SK-N-SH (cell line): Measurements from ENCODE around the gene CACNA1A. TPM values are rescaled to one million over a fixed set of nuclear protein-coding genes. Genes with fewer than 3 reads are reported as not detected.

Experiments
- CTCF ChIA-PET: fragments of 300-600, 350-600 bp; formaldehyde crosslinking; extraction: SDS; loops from one replicate; lab custom pipeline; 2021; lab: Yijun Ruan, JAX
- POLR2A ChIA-PET: fragments of 350-600 bp; sonication (Branson Sonifier 250); formaldehyde crosslinking; extraction: SDS; loops from one replicate; lab custom pipeline; 2020; ENCODE audit warnings: antibody characterized with exemption, inconsistent platforms; lab: Yijun Ruan, JAX
- DNase-seq: peaks from one replicate; pipeline ENCODE4 v3.0.0; 2012
- H2AFZ ChIP-seq: fragments of 200-600 bp; sonication (generic); 2 replicates; pipeline ENCODE4 v1.8.1; 2016; ENCODE audit warnings: antibody characterized with exemption, mild to moderate bottlenecking, low read depth
- H3F3A ChIP-seq: fragments of 200-600 bp; sonication (generic); replicated peaks from 2 replicates; pipeline ENCODE3; 2016; ENCODE audit warnings: antibody characterized with exemption, mild to moderate bottlenecking; ENCODE audit not compliant: insufficient read depth
- H3K27ac ChIP-seq, 2 experiments: fragments of 200-500 bp in 1 of 2; fragments of 200-600 bp in 1 of 2; sonication (Bioruptor generic) in 1 of 2; sonication (generic), shearing (Covaris generic) in 1 of 2; 2 replicates each; pipeline versions ENCODE4 v1.5.1 to v1.6.1; 2014 to 2016; ENCODE audit warnings: low read depth in 2 of 2, inconsistent platforms in 1 of 2, low read length in 1 of 2, mild to moderate bottlenecking in 1 of 2, mixed read lengths in 1 of 2
- H3K27me3 ChIP-seq: fragments of 200-600 bp; sonication (generic), shearing (Covaris generic); 2 replicates; pipeline ENCODE4 v1.6.1; 2016; ENCODE audit warnings: mixed run types; ENCODE audit not compliant: insufficient read depth
- H3K36me3 ChIP-seq, 2 experiments: fragments of 200-500 bp in 1 of 2; fragments of 200-600 bp in 1 of 2; sonication (Bioruptor generic) in 1 of 2; sonication (generic) in 1 of 2; replicated peaks in 1 of 2; 2 replicates each; pipeline versions ENCODE3 to v1.5.1; 2014 to 2016; ENCODE audit warnings: low read length in 1 of 2, mild to moderate bottlenecking in 1 of 2; ENCODE audit not compliant: insufficient read depth in 2 of 2, control insufficient read depth in 1 of 2
- H3K4me1 ChIP-seq, 2 experiments: fragments of 200-500 bp in 1 of 2; fragments of 200-600 bp in 1 of 2; sonication (Bioruptor generic) in 1 of 2; sonication (generic), shearing (Covaris generic) in 1 of 2; 2 replicates each; pipeline versions ENCODE4 v1.5.1 to v1.6.1; 2014 to 2016; ENCODE audit warnings: low read depth in 1 of 2, low read length in 1 of 2, mixed run types in 1 of 2; ENCODE audit not compliant: insufficient read depth in 2 of 2, control insufficient read depth in 1 of 2
- H3K4me2 ChIP-seq: fragments of 200-600 bp; sonication (generic), shearing (Covaris generic); 2 replicates; pipeline ENCODE4 v1.6.1; 2017; ENCODE audit warnings: mixed run types
- H3K4me3 ChIP-seq, 2 experiments: fragments of 200-500 bp in 1 of 2; fragments of 200-600 bp in 1 of 2; sonication (Bioruptor generic) in 1 of 2; sonication (generic), shearing (Covaris generic) in 1 of 2; 2 replicates each; pipeline versions ENCODE4 v1.5.1 to v1.8.1; 2014 to 2016; ENCODE audit warnings: low read depth in 2 of 2, inconsistent platforms in 1 of 2, low read length in 1 of 2, mild to moderate bottlenecking in 1 of 2, mixed read lengths in 1 of 2, moderate library complexity in 1 of 2
- H3K79me2 ChIP-seq: fragments of 200-600 bp; sonication (generic); 2 replicates; pipeline ENCODE4 v1.8.1; 2017; ENCODE audit warnings: mild to moderate bottlenecking; ENCODE audit not compliant: insufficient read depth
- H3K9ac ChIP-seq: fragments of 200-600 bp; sonication (generic); 2 replicates; pipeline ENCODE4 v1.6.1; 2017; ENCODE audit warnings: mixed run types
- H3K9me2 ChIP-seq: fragments of 200-600 bp; sonication (generic); 2 replicates; pipeline ENCODE4 v1.6.1; 2017; ENCODE audit warnings: mixed run types
- H3K9me3 ChIP-seq: fragments of 200-600 bp; sonication (generic); 2 replicates; pipeline ENCODE4 v1.6.1; 2017; ENCODE audit warnings: mixed run types, mild to moderate bottlenecking, moderate library complexity
- H4K20me1 ChIP-seq: fragments of 200-600 bp; sonication (generic); 2 replicates; pipeline ENCODE4 v1.6.1; 2017; ENCODE audit warnings: mild to moderate bottlenecking, mixed run types; ENCODE audit not compliant: insufficient read depth
- EP300 ChIP-seq, 2 experiments: IDR thresholded peaks; 2 replicates each; pipeline versions ENCODE4 v1.4.0 to v1.6.1; 2012; ENCODE audit warnings: borderline replicate concordance in 1 of 2, low read depth in 1 of 2, low read length in 1 of 2
- EZH2phosphoT487 ChIP-seq: fragments of 200-600 bp; sonication (generic); IDR thresholded peaks from 2 replicates; pipeline ENCODE4 v1.6.1; 2017; ENCODE audit warnings: low read depth, mixed run types, mild to moderate bottlenecking, antibody characterized with exemption, moderate library complexity, borderline replicate concordance
- FOSL2 ChIP-seq: IDR thresholded peaks from 2 replicates; pipeline ENCODE4 v1.4.0; 2012; ENCODE audit warnings: low read depth, mild to moderate bottlenecking, moderate library complexity, borderline replicate concordance
- FOXJ3 ChIP-seq: sonication (generic); formaldehyde crosslinking; IDR thresholded peaks from 2 replicates; pipeline ENCODE4 v1.5.1; 2020; ENCODE audit warnings: mild to moderate bottlenecking, missing genetic modification reagents
- FOXM1 ChIP-seq: IDR thresholded peaks from 2 replicates; pipeline ENCODE4 v1.4.0; 2012; ENCODE audit warnings: low read depth, mild to moderate bottlenecking
- IRF3 ChIP-seq: fragments of 150-350 bp; IDR thresholded peaks from 2 replicates; pipeline ENCODE4 v1.6.1; 2016; ENCODE audit warnings: mild to moderate bottlenecking, low read depth, low read length
- MXI1 ChIP-seq: IDR thresholded peaks from 2 replicates; pipeline ENCODE4 v1.6.1; 2012; ENCODE audit warnings: mild to moderate bottlenecking, low read depth, low read length, improper control_type of control experiment
- NRF1 ChIP-seq: IDR thresholded peaks from 2 replicates; pipeline ENCODE4 v1.6.1; 2012; ENCODE audit warnings: low read depth, mild to moderate bottlenecking, low read length
- RAD21 ChIP-seq: IDR thresholded peaks from 2 replicates; pipeline ENCODE4 v1.6.1; 2012; ENCODE audit warnings: mild to moderate bottlenecking, low read length
- RCOR1 ChIP-seq: fragments of 150-350 bp; IDR thresholded peaks from 2 replicates; pipeline ENCODE4 v1.6.1; 2017; ENCODE audit warnings: antibody characterized with exemption, low read length
- REST ChIP-seq: IDR thresholded peaks from 2 replicates; pipeline ENCODE4 v1.6.1; 2012; ENCODE audit warnings: mild to moderate bottlenecking, low read depth, low read length, moderate library complexity
- RXRA ChIP-seq: IDR thresholded peaks from 2 replicates; pipeline ENCODE4 v1.4.0; 2012; ENCODE audit warnings: low read depth, mild to moderate bottlenecking, borderline replicate concordance
- SIN3A ChIP-seq: IDR thresholded peaks from 2 replicates; pipeline ENCODE4 v1.6.1; 2012; ENCODE audit warnings: low read depth, mild to moderate bottlenecking, low read length, moderate library complexity, borderline replicate concordance
- TCF12 ChIP-seq: IDR thresholded peaks from 2 replicates; pipeline ENCODE4 v1.4.0; 2012
- USF2 ChIP-seq: fragments of 150-350 bp; IDR thresholded peaks from 2 replicates; pipeline ENCODE4 v1.6.1; 2017; ENCODE audit warnings: antibody characterized with exemption, low read length, low read depth, borderline replicate concordance
- YY1 ChIP-seq: IDR thresholded peaks from 2 replicates; pipeline ENCODE4 v1.4.0; 2012; ENCODE audit warnings: low read depth, mild to moderate bottlenecking
- ZBTB33 ChIP-seq: IDR thresholded peaks from 2 replicates; pipeline ENCODE4 v1.4.0; 2012; ENCODE audit warnings: low read depth, borderline replicate concordance
- WGBS: methylation state at CpG from one replicate; pipeline ENCODE4 v1.1.6; 2017; ENCODE audit warnings: low lambda C conversion rate; 5-methylcytosine and 5-hydroxymethylcytosine counted together
- polyA plus RNA-seq, 3 experiments: library from polyadenylated mRNA; depleted of rRNA; stranded (reverse); fragments of >200 nt; gene quantifications; 2 replicates each; pipeline ENCODE4 v1.2.3, GENCODE V29; 2012

Gene CACNA1A
- polyA plus RNA-seq, 1 of the 3 experiments (the other 2 are of a cell fraction): 1.3 TPM

GRCh38 chr19:13302526-13303270, 203.6 kb downstream of the CACNA1A start:
- CTCF ChIA-PET: interaction anchor here (1.9 kb wide), 1 partner anchor 24 kb away, joined by 4 read pairs; no protein-coding TSS in a partner anchor
- H3F3A ChIP-seq: no peaks in the 10 kb centered on the region
- no peak overlapping the region for H3K4me2 ChIP-seq
- no peaks in the 10 kb centered on the region for H4K20me1 ChIP-seq
- H3K9me3 ChIP-seq: no peaks in the 10 kb centered on the region
- no peak overlapping the region for H3K27ac ChIP-seq
- no peaks in the 10 kb centered on the region for H3K36me3 ChIP-seq
- no peak overlapping the region for H2AFZ ChIP-seq
- TF ChIP-seq YY1 (no peak), REST (no peak), RAD21 (no peak), FOXM1 (no peak), FOXJ3 (CRISPR knock-in tag) (no peak), TCF12 (no peak)
- TF ChIP-seq, all 33 proteins: peak for 0
- POLR2A ChIA-PET: no interaction called here
- no peaks in the 10 kb centered on the region for H3K4me1 ChIP-seq
- no peak overlapping the region for H3K9ac ChIP-seq
- 8% methylated on average over 12 of the region's 12 CpGs for WGBS
- H3K27me3 ChIP-seq: peaks cover 82% of the 10 kb centered on the region
- no peak for DNase-seq
- H3K79me2 ChIP-seq: no peaks in the 10 kb centered on the region
- H3K9me2 ChIP-seq: no peaks in the 10 kb centered on the region
- H3K4me3 ChIP-seq: no peak overlapping the region

GRCh38 chr19:13301627-13302334, 204.5 kb downstream of the CACNA1A start:
- ChIA-PET POLR2A (no interaction called here), CTCF (interaction anchor here (0.6 to 1.9 kb wide), 2 partner anchors 20 to 23 kb away, joined by 3 to 4 read pairs; no protein-coding TSS in a partner anchor)
- Histone ChIP-seq H2AFZ (no peak overlapping the region), H3K27ac (no peak overlapping the region), H4K20me1 (no peaks in the 10 kb centered on the region), H3K4me2 (no peak overlapping the region), H3K79me2 (no peaks in the 10 kb centered on the region), H3K36me3 (no peaks in the 10 kb centered on the region), H3F3A (no peaks in the 10 kb centered on the region), H3K4me1 (no peaks in the 10 kb centered on the region), H3K9me2 (no peaks in the 10 kb centered on the region), H3K27me3 (peaks cover 85% of the 10 kb centered on the region), H3K4me3 (no peak overlapping the region), H3K9me3 (no peaks in the 10 kb centered on the region), H3K9ac (no peak overlapping the region)
- WGBS: 8% methylated on average over 10 of the region's 10 CpGs
- DNase-seq: no peak
- TF ChIP-seq RAD21: no peak
- no peak for TF ChIP-seq RXRA
- no peak for TF ChIP-seq MXI1
- TF ChIP-seq SIN3A: no peak
- no peak for TF ChIP-seq RCOR1
- no peak for TF ChIP-seq USF2
- no peak for TF ChIP-seq ZBTB33
- TF ChIP-seq EP300 (IDR thresholded peaks at IDR 0.05; ENCODE audit: borderline replicate concordance in 1 of 2, low read depth in 1 of 2, low read length in 1 of 2): no peak
- TF ChIP-seq NRF1: no peak
- TF ChIP-seq FOSL2: no peak
- no peak for TF ChIP-seq IRF3
- TF ChIP-seq EZH2phosphoT487: no peak
